ENCODE data around the gene COL13A1.

Gene COL13A1

DNA sequence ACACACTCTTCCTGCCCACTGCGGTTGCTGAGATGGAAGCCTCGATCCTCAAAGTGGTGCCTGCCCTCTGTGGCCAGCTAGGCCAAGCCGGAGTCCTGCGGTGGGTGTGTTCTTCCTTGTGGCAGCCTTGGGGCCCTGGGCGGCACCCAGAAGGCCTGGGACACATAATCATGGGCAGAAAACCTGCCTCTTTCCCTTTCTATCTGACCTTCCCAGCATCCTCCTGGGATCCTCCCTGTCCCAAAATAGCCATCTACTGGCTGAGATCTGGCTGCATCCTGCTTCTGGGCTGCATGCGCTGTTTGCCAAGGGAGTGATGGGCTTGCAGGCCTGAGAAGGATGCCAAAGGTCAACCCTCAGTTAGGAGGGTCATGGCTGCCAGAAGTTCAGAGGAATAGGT, 23.9 kb downstream of the COL13A1 start:
- no peak for DNase-seq

DNA sequence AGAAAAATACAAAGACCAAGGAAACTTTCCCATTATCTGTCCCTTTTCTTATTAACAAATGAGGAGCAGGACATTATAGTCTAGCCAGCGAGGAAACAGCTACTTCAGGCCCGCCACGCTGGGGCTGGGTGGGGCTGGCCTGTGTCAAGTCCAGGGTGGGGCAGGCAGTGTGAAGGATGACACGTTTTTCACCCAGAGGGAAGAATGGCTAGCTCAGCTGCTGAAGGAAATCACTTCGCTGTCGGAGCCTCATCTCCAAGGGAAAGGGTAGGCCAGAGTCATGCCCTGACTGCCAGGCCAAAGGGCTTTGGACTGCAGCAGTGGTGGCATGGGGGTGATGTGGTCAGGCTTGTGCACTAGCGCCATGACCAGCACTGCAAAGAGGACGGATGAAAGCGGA, 24.4 kb downstream of the COL13A1 start:
- DNase-seq: no peak

DNA sequence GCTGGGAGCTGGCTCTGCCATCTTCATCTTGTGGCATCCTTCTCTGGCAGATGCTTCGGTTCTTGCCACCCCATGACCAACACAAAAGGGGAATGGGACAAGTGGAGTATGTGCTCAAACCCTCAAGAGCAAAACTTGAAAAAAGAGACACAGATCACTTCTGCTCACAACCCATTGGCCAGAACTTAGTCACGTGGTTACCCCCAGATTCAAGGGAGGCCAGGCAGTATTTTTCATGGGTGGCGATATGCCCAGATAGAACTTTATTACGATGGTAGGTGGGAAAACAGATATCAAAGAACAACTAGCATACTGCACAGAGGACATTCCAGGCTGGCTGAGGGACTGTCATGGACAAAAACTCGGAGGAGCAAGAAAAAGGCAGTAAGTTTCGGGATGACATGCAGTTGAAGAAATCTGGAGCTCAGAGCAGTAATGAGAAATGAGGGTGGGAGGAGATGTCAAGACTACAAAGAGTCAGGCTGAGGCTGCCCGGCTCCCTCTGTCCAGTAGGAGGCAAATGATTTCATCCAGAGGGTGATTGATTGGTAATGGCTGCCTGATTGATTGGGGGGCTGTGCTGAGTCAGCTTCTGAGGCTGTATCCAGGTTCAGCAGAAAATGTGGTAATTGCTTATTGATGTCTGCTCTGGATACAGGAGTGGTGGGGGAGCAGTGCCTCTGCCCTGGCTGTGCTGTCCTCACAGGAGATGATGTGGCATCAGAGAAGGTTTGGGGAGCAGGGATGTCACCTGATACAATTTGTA, 25.3 kb downstream of the COL13A1 start:
- DNase-seq: no peak

DNA sequence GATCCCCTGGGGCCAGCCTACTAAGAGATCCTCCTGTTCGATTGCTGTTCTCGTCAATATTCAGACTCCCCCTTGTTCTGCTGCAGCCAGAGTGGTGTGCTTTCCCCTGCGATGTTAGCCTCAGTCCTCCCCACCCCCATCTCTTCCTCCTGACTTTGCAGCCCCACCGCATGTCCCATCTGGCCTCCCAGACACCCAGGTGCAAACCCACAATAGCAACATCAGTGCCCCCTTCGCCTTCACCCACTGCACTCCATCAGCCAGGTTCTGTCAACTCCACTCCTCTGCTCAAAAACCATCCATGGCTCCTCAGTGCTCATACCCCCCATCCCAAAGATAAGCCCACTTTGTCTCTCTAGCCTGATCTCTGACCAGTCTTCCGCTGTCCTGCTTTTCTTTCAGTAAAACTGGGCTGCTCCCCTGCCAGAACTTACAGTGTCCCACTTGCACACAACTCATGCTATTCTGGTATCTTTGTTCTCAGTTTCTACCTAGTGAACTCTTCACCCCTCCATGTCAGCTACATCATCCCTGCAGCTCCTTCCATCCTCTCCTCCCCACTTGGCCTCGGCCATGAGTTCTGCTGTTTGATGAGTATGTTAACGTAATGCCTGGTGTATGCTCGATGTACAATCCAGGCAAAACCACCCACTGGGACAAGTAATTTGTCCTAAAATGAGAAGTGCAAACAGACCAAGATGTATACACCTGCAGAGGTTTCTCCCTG, 26.6 kb downstream of the COL13A1 start:
- no peak for DNase-seq

DNA sequence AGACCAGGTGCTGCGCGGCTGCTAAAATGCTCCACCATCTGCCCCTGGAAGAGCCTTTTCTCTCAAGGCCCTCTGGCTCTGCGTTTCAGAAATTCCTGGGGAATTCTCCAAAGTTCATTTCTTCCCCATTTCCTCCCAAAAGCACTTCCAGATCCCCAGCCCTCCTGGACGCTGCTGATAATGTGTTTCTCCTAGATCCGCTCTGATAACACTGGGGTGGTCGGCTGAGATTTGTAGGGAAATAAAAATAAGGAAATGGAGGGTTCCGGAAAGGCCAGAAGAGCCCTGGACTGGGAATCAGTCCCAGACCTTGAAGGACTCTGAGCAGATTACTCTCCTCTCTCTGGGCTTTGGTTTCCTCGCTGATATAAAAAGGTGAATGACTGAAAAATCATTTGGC, 28.1 kb downstream of the COL13A1 start:
- DNase-seq: no peak

DNA sequence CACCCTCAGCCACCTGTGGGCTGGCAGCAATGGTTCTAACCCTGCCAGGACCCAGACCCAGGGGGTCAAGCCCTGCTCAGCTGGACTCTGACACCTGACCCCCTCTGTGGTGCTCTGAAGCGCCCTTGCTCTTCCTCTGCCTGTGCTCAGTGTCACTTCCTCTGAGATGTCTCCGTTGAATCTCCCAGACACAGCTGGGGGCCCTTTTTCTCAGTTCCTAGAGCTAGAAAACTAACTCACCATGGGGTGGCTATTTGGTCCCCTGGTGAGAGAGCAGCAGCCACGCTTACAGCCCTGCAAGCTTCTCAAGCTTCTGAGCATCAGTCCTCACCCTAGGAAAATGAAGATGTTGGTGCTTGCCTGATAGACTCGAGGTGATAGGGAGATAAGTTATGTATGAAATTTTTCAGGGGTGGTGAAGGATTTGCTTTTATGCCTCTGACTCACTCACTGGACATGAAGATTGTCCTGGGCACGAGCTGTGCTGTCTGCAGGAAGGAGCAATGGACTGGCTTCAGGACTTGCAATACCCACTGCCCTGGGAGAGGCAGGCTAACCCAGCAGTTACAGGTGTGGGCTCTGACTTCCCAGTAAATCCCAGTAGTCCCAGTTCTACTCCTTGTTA, 29.6 kb downstream of the COL13A1 start:
- DNase-seq: no peak

DNA sequence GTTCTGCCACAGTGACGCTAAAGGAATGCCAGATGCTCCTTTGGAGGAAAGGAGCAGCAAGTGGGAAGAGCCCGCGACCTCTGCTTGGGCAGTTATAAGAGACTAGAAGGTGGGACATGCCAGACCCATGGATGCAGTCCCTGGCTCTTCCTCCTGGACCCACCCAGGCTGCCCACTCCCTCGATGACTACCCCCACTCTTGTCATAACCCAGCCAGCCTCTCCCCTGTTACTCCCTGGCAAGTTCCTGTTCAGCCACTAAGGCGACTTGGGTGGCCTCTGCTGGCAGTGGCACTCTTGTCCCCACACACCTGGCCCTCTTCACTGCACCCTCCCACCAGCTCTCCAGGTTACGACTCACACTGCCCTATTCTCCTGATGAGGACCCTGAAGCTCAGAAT, 33.5 kb downstream of the COL13A1 start:
- DNase-seq: no peak

DNA sequence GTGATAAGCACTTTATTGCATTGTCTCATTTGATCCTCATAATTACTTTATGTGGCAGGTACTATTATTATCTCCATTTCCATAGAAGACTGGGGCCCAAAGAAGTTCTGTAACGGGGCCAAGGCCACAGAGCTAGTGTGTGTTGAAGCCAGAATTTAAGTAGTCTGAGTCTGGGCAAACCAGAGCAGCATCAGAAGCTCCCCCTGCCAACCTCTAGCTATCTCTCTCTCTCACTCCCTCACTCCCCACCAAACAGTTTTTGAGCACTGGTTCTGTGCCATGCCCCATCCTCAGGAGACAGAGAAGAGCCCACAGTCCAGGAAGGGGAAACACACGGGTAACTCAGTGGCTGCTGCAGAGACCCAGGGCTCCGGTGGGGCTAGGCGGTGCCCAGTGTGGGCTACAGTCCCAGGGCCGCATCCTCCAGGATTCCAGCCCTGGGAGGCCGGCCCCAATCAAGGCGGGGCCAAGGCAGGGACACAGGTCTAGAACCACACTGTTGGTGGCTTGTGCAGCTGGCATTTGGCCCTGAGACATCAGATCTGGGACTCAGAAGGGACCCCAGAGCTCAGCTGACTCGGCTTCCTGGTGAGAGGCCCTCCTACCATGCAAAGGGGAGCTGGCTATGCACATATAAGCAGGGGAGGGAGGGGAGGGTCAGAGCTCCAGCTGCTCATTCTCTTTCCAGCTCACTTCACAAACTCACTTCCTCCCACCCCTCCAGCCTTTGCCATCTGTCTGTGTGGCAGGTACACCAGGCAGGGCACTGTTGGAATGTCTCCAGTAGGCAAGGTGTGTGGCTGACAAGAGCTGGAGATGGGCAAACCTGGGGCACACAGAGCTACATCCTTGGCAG, 34.4 kb downstream of the COL13A1 start:
- peak; percentile 35 for DNase-seq

DNA sequence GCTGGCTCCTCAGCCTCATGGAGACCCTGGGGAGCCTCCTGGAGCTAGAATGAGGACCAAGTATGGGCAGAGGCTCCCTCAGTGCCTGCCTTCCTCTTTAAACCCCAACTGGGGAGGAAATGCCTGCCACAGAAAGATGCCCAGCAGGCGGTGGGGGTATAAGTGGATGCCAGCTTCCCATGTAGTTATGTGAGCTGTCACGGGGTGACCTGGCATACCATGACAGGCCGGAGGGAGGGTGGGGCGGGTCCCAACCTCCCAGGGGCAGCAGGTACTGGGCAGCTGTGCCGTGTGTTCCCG, 35.0 kb downstream of the COL13A1 start:
- DNase-seq: no peak

DNA sequence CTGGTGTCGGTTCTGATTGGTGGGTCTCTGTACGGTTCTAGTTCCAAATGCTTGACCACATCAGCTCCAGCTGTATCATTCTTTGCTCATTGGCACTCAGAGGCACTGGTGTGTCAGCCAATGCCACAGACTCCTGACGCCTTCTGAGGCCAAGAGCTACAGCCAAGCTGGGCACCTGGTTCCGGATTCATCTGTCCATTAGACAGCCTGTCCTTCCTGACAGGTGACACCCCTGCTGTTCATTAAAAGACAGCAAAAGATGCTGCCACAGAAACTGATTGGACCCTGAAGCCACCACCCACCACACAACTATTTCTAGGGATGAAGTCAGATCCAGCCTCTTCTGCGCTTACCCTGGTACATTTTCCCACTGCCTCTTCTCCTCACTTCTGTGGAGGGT, 35.6 kb downstream of the COL13A1 start:
- no peak for DNase-seq

DNA sequence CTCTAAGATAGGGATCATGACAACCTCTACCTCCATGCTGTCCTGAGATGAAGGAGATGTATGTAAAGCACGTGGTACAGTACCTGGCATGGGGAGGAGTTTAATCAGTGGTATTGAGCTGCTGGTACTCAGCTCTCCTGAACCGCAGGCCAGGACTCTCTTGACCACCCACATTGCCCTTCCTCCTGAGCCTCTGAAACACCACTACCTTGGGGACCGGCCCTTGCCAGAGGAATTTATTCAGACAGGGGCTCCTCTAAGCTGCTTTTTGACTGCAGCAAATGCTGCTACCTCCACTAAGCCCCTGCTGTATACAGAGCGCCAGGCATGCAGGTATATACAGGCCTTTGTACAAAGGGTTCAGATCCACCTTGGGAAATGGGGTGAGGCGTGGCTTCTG, 36.7 kb downstream of the COL13A1 start:
- DNase-seq: no peak

DNA sequence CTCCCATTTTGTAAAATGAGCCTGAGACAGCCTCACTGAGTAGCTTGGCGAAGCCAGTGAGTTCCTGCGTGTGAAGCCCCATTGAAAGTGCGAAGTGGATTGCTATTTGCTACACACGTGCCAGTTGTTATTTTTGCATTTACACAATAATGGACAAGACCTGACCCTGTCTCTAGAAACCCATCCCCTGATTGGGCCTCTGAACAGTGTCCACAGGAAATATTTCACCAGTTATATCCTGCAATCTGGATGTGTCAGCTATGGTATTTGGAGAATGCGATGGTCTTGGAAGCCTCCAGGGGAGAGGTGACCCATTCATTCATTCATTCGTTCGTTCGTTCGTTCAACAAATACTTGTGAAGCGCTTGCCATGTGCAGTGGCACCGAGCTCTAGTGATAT, 37.1 kb downstream of the COL13A1 start:
- DNase-seq: no peak

DNA sequence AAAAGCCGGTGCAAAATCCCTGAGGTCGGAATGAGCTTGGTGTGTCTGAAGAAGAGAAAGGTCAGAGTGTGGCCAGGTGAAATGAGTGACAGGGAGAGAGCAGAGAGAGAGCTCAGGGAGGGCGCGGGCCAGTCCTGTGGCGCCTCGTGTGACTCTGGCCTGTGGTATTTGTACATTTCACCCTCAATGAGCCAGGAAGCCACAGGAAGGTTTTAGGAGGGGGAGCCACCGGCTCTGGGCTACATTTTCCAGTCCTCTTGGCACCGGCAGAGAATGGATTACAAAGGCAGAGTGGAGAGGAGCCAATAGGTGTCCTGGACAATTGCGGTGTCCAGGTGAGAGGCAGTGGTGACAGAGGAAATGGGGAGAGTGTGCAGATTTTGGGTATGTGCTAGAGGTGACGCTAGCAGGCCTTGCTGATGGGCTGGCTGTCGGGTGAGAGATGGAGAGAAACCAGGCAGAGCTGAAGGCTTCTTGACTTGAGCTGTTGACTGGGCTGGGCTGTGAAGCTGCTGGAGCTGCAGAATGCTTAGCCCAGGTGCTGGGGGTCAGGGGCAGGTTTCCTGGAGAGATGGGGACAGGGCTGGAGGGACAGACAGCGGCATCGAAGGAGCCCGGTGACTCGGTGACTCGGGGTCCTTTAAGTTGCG, 38.1 kb downstream of the COL13A1 start:
- DNase-seq: no peak

DNA sequence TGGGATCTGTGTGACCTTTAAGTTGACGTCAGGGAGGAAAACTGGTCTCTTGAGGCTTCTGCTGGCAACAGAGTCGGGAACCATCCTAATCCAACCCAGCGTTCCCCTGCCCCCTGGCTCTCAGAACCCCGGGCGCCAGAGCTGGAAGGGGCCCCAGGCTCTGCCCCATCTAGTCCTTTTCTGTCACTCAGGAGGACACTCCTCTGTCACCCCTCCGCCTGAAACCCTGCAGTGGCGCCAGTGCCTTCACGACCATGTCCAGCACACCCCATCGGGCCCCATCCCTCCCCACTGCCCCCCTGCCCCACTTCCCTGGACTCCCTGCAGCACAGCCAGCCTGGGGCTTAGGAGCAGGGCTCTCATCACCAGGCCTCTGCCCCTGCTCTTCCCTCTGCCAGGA, 39.1 kb downstream of the COL13A1 start:
- DNase-seq: no peak

DNA sequence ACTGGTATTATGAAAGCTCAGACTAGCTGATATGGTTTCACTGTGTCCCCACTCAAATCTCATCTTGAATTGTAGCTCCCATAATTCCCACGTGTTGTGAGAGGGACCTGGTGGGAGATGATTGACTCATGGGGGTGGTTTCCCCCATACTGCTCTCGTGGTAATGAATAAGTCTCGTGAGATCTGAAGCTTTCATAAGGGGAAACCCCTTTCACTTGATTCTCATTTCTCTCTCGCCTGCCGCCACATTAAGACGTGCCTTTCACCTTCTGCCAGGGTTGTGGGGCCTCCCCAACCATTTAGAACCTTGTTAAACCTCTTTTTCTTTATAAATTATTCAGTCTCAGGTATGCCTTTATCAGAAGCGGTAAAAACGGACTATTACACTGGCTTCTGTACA, 40.3 kb downstream of the COL13A1 start:
- DNase-seq: no peak

DNA sequence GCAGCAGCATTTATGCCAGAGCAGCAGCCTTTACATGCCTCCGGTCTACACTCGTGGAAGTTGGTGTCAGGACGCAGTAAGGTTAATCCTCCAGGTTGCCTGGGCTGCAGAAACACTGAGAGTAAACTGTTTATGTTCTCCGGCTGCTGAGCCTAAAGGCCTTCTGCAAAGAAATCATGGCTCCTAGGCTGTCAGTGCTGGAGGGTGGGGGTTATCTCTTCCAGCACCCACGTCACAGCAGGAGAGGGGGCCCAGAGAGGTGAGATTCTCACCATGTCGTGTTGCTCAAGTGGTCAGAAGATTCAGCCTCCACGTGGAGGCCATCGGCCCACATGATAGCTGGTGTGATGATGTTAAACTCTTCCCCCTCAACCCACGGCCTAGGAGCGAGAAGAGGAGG, 41.2 kb downstream of the COL13A1 start:
- DNase-seq: no peak

DNA sequence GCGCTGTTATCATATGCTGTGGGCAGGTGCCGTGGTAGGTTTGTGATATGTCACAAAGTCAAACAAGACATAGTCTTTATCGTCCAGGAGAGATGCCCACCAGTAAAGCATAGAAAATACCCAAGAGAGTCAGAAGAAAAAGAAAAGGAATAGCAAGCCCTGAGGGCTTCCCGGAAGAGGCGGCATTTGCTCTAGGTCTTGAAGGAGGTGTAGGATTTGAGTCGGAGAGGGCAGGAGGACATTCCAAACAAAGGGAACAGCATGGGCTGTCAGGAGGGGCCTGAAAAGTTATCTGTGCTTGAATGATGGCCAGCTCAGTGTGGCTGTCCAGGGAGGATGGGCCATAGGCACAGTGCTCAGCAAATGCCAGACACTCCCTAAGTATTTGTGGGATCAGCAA, 42.2 kb downstream of the COL13A1 start:
- DNase-seq: no peak

DNA sequence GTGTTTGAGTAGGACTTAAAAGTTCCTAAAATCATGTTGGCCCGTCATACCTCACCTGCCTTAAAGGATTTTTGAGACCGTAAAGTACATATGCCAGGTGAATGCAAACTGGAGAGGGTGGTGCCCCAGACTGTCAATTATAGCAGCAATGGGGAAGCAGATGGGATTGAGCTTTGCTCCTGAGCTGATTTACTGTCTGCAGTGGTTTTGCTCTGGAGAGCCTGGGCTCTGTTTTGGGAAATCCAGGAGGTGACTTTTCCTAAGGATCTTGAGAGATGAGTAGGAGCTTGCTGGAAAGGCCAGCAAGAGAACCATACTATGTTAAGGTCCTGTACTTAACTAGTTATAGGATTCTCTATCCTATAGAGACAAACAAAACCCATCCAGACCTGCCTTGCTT, 43.0 kb downstream of the COL13A1 start:
- DNase-seq: no peak

DNA sequence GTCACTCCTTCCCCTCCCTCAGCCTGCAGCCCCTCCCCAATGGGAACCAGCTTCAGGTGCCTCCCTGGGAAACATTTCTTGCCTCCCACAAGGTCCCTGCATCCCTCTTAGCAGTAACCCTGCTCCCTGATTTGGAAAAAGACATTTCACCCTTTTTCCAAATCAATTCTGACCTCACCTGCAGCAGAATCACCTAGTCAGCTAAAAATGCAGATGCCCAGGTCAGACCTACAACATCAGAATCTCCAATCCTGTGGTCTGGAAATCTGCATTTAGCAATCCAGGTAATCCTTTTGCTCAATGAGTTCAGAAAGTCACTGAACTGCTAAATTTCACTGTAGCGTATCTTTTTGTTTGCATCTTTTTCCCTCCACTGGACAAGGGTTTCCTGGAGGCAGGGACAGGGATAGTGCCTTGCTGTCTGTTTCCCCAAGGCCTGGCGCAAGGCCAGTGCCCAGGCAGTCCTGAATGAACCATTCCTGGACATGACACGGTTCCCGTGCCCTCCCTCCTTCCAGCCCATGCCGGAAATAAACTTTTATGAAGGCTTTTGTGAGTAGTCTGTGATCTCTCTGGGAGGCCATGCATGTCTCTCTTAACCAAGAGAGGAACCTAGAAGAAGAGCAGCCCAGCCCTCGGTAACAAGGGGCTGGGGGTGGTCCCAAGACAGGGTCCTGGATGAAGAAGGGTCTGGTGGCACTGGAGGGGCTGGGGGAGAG, 44.0 kb downstream of the COL13A1 start:
- no peak for DNase-seq

DNA sequence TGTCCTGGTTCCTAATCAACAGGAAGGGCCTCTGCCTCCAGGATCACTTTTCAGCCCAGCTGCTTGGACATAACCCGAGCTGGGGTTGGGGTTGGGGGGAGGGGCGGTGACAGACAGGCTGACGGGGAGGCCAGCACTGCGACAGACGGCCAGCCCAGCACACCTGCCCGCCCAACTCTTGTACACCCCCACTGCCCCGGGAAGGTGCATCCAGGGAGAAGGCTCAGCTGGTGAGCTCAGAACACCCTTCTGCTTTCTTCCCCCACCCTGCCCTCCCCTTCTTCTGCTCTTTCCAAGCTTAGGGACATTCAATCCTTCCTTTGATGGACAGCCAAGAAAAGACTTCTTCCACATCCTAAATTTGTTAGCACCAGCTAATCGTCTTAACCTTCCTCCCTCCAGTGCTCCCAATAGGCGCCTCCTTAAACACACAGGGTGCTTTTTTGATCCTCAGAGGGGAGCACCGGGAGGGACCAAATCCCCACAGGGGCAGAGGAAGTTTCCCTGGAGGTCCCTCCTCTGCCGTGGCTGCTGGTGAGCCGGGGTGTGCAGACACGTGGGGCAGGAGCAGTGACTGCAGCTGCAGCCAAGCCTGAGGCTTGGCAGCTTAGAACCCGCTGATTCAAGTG, 44.7 kb downstream of the COL13A1 start:
- no peak for DNase-seq

DNA sequence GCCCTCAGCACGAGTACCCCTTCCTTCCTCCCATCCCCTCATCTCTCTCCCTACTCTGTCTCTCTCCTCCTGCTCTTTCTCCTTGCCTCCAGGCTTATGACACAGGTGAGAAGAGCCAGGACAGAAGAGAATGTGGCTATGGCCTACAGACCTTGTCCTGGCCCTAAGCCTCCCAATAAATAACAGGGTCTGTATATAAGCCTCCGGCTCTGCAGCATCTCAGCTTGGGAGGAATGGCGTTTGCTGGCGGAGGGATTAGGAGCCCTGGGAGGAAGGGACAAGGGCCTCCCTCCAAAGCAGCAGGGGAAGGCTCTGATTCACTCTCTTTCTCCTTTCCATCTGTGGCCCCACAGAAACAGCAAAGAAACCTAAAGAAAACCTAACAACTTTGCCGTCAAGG, 45.8 kb downstream of the COL13A1 start:
- no peak for DNase-seq

DNA sequence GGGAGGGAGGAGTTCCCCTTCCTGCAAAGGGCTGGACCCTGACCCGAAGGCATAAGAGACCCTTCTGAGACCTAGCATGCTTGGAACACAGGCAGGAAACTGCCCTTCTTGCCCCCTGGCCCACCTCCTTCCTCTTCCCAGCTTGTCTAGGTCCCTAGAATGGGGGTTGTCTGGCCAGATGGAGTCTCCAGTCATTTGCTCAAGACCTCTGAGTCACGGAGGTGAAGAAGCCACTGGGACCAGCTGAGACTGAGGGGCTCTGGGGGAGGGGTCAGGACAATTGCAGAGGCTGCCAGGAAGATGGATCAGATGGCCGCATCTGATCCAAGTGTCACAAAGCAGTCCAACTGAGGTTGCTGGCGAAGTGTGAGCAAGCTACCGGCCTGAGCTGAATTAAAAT, 46.2 kb downstream of the COL13A1 start:
- no peak for DNase-seq
